Mucosa of gallbladder (tissue), 1 donor: ENCODE measurements around the gene PNKP. TPM values are rescaled to one million over a fixed set of nuclear protein-coding genes. Genes with fewer than 3 reads are reported as not detected.

Experiments used
- DNase-seq: peaks from one replicate; pipeline ENCODE4 v3.0.0-alpha.2; 2020; ENCODE audit warnings: low spot score
- total RNA-seq: library from RNA; stranded (reverse); gene quantifications from one replicate; pipeline ENCODE4 v1.2.1, GENCODE V29; 2021
- donor health status: DM: no; HTN: no; CAD: no.

The PNKP gene
- total RNA-seq, 1 donor from 2014 or later = 103 TPM

DNA sequence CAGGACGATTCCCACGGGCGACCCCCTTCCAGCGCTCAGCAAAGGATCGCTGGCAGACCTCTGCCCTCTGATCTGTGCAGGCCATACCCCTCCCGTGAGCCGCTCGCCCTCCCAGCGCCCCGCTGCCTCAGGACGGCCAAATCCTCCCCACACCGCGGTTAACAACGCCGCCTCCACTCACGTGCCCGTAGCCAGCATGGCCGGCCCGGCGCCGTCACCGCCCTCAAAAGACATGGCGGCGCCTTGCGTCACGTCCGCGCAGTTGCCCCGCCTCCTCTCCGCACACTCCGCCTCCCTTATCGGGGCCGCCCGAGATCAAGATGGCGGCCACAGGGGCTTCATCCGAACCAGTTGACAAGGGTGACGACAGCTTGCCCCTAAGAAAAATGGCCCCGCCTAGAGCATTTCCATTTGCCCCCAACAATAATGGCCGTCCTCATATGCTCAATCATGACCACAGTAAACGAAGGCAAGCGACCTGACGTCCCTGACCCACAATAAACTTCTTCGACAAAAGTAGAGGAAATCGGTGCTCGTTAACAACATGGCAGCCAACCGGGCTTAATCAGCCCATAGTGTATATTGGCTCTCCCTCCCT lies 9.1 kb upstream of the PNKP start:
- peak; percentile 98 for DNase-seq

DNA sequence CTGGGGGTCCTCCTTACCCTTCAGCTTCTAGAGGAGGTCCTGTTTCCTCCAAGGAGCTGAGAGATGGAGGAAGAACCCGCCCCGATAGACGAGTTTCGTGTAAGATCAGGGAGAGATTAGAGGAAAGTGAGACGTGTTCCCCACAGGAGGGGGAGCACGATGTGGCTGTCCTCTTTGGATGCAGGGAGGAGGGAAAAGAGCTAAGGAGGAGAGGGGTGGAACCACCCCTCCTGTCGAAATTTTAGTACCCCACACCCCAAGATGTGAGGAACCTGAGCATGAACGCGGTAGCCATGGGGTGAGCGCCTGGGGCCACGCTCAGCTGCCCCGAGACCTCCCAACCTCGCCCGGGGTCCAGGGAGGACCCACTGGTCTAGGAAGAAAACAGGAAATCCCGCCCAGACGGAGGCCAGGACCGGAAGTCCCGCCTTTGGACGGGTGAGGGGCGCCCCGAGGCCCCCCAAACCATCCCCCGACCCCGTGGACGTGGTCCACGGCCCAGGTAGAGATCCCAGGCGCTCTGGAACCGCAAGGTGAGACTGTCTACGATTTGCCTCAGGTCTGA lies 8.6 kb upstream of the PNKP start:
- peak; percentile 53 for DNase-seq

DNA sequence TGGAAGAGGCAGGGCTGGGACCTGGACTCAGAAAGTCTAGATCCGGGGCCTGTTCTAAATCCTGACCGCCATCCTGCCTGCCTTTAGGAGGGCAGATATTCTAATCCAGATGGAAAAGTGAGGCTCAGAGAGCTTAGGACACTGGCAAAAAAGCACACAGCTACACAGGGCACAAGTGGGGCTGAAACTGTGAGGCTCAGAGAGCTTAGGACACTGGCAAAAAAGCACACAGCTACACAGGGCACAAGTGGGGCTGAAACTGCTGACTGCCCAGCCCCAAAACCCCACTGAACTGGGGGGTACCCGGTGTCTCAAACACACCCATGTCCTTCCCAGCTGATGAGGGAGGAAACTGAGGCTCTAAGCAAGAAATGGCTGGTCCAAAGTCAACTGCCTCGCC lies 7.8 kb upstream of the PNKP start:
- no peak for DNase-seq

DNA sequence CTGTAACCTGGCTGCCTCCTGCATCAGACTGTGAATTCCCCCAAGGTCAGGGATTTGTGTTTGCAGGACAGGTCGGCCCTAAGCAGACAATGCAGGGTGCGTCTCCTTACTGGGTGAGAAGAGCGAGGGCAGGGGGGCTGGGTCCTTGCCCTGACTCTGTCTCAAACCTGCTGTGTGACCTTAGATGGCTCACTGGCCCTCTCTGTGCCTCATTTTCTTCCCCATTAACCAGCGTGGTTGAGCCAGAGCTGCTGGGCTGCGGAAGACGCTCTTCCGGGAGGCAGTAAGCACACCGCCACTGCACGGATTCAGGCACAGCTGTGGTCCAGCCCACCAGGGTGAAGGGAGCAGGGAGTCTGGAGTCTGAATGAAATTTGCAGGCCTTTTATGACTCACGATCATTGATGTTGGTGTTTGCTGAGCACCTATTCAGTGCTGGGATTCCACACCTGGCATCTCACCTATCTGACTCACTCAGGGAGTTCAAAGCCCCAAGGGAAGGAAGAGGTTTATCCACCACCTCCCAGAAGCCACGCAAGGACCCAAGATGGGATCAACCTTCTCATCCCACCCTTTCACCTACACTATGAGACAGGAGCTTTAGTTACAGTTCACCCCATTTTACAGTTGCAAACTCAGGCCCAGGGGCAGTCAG lies 7.3 kb upstream of the PNKP start:
- no peak for DNase-seq

DNA sequence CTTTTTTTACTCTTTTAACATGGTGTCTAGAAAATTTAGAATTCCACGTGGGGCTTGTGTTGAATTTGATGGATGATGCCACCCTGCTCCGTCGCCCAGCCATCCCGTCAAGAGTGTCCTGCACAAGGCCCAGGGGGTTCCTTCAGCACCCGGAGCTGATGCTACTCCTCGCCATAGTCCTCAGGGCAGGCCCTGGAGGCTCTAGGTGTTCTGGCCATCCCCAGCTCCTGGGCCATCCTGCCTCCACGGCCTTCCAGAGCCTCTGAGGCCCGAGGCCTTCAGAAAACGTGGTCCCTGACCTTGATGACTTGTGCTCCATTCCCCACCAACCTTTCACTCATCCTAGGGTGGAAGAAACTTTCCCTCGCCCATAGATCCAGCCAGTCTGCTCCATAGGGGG lies 6.5 kb upstream of the PNKP start:
- no peak for DNase-seq

DNA sequence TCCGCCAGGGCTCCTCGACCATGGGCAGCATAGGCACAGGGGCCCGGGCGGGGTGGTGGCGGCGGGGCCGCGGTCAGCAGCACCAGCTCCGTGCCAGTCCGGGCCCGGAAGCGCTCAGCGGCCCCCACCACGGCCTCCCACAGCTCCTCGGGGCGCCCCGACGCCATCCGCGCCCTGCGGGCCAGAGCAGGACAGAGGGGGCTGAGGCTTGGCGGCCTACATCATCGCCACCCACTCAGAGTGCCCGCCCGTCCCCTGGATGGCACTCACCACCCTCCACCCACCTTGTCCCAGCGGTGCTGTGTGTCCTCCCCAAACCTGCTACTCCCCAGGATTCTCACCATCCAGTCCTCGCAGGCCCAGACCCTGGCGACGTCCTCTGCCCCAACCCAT lies 5.7 kb upstream of the PNKP start:
- DNase-seq = no peak

DNA sequence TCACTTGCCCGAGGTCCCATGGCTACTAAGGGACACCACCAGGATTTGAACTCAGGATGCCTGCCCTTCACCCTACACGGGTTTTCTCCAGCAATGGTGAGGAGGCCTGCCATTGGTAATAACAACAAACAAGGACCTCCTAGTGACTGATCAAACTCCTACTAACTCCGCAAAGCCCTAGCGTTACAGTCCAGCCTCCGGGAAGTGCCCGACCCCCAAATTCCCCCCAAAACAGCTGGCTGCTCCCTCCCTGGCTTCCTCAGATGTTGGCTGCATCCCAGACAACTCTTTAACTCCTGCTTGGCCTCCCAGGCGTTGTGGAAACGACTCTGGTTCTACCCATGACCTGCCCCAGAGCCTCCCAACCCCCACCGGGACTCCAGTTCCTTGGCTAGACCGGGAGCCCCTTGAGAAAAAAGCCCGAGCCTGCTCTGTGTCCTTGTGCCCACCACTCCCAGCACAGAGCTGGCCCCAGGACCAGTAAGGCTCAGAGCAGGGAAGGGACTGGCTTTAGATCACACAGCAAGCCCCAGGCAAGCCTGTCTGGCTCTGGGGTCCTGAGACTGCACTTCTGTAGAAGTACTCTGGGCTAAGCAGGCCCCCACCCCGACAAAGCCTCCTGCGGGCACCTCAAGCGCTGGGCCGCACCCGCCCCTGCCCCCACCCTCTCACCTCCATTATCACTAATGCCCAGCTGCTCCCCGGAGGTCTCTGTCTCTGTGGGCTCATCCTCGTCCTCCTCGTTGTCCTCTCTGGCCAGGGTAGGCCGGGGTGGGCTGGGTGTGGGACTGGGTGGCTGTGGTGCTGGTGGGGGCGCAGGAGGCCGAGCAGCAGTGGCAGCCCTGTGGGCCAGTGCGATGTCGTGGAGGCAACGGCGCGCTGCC lies 5.1 kb upstream of the PNKP start:
- DNase-seq = no peak

DNA sequence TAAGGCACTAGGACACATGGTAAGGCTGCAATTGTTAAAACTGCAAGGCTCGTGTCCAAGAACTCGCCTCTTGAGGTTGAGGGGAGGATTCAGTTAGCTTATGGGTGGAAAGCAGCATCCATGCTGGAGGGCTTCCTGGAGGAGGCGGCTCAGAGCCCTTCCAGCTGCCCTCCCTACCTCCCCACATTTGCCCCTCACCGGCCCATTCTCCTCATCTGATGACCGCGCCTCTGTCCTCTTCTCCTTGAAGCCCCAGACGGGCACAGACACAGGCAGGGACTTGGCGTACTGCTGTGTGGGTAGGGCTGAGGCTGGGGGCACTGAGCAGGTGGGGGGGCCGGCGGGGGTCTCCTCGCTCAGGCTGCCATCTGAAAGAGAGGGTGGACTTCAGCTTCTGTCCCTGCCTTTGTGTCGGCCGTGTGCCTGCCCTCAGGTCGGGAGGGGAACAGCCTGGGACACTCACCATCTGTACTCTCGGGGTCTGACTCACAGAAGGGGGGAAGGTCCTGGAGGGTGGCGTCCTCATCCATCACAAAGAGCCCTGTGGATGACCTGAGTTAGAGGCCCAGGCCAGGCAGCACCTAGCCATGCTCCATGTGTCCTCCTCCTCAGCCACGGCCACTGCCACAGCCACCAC lies 4.1 kb upstream of the PNKP start:
- DNase-seq = no peak

DNA sequence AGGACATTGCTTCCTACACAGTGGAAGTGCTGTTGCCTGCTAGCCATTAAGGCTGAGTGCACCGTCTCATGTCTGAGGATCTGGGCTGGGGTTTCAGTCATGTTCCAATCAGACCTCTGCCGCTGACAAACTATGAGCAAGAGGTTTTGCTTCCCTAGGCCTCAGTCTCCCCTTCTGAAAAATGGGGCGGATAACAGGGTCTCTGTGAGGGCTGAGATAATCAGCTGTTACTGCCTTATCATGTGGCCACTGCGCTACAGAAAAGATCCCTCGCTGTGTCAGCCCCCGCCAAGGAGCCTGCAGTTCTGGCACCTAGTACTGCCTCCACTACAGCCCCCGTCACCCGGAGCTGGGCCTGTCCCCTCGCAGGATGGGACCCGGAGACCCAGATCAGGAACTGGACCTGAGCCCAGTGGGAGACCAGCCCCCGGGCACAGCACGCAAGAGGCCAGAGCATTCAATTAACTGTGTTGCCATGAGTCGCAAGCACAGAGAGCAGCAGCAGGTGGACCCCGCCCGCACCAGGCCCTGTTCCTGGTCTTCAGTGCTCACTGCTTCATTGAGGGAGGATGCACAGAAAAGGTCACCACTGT lies 3.0 kb upstream of the PNKP start:
- DNase-seq = no peak

DNA sequence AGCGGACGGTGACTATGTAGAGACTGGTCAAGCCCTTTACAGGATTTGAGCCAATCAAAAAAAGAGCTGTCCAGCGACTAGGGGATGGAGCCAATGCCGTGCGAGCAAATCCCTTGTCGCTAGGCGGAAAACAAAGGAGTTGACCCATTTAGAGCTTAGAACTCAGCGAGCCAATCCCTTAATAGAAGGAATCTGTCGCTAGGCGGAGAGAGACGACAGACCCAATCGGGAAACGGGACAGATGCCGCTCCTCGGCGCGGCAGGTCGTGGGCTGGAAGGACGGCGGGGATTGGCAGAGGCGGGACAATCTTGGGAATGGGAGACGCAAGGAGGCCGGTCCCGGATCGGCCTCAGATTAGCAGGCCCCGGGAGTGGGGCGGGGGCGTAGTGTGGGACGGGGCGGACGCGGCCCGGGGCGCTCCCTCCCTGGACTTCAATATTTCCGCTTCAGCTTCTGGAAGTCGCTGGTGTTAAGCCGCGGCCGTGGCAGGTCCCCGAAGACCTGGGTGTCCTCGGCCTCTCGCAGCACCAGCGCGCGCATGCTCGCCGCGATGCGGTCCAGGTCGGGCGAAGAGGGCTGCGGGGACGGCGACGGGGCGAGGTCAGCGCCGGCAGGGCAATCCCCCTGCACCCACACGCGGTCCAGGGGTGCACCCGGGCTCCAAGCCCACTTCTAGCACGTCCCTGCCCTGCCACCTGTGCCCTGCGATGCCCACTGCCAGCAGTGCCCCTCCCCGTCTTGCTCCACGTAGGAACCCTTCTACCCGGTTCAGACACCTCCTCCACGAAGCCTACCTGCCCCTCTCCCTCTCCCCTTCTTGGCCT lies 2.3 kb upstream of the PNKP start:
- peak; percentile 99 for DNase-seq

DNA sequence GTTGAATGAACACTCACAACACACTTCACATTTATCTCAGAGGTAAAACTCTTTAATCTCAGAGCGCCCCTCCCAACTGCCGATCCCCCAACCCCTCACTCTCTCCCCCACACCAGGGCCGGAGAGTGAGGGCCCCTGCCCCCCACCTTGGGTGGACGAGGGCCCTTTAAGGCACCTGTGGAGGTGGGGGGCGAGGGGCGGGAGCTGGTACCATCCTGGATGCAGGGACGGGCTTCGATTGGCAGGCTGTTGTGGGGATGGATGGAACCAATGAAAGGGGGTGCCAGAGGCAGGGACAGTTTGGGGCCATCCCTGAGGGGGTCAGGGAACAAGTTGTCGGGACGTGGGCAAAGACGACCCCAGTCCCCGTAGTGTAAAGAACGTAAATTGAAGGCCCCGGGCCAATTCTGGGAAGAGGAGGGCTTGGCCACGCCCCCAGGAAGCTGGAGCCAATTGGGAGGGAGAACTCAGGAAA lies 1.7 kb upstream of the PNKP start:
- DNase-seq = no peak

DNA sequence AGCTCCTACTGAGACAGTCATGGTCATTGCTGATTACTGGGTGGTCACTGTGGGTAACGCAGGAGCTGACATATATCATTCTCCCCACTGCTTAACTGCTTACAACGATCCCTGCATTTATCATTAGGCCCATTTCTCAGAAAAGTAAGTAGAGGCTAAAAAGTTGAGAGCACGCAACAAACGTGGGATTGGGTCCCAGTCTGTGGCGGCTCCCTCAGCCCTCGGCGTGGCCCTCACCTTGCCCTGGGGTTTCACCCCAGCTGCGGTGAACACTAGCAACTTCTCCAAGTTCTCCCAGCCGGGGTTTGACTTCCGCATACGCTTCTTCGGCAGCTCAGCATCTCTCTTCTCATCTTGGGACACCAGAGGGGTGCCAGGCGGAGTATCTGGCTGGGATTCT lies 2.5 kb downstream of the PNKP start:
- DNase-seq = no peak

DNA sequence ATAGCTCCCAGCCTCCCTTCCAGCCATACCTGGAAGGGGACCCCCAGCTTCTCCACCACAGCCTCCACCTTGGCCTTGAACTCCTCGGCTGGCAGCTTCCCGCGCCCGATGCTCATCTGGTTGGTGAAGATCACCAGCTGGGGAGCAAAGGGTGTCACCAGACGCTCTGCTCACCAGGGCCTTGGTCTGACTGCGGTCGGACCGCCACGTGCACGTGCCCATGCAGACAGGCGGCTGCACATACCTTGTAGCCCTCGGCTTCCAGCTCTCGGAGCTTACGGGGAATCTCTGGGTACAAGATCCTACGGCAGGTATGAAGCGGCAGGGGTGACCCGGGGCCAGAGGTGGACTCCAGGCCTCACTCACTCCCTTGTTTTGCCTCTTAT lies 3.4 kb downstream of the PNKP start:
- no peak for DNase-seq

DNA sequence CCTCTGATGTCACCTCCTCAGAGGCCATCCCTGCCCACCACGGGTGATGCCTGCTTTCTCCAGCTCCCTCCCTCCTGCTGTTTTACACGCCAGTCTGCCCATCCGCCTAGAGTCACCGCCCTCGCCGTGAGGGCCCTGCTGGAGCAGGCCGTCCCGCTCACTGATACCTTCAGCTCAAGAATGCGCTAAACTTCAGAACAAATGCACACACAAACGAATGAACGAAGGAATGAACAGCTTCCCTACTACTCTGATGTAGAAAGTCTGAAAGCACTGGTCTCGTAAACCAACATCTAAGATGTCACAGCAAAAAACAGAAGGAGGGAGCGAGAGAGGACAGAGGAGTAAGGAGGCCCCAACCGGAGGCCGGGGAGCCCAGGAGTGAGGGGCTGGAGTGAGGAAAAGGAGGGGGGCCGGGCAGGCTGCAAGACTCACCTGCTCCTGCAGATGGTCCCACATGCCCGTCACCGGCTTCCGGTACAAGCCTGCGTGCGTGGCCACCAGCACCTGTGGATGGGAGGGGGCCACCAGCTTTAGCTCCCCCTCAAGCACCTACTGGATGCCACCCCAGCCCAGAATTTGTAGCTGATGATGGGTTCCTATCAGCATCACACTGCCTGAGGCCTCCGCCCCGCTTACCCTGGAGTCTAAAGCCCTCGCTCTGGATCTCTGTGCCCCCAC lies 4.0 kb downstream of the PNKP start:
- DNase-seq = no peak

DNA sequence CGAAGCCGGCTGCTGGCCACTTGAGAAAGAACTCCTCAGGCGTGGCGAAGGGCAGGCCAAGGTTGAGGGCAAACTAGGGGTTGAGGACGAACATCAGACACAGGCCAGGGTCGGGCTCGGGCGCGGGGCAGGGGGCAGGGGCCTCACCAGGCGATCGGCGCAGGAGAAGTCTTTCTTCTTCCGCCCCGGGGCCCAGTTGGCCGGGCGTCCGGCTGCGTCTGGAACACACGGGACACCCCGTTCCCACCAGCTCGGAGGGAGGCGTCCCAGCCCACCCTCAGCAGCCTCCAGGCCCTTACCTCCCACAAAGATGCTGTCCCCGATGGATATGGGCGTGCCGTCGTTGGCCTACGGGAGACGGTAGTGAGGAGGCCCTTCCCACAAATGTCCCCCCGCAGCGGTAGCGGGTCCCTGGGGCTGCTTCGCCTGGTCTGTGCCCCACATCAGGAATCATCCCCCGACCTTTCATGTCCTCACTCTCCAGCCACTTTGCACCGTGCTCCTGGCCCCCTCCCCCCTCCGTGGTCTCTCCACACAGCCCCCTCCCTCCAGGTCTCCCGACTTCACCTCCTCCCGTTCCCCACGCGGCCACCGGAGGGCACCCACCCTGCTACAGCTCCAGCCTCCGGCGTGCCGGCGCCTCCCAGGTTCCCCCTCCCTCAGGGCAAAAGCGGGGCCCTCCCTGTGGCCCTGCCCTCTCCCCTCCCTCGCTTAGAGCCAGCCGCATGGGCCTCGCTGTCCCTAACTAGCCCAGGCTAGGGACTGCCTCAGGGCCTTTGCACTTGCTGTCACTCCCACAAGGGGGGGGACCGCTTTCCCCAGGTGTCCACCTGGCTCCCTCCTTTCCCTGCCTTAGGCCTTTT lies 4.8 kb downstream of the PNKP start:
- DNase-seq = no peak

DNA sequence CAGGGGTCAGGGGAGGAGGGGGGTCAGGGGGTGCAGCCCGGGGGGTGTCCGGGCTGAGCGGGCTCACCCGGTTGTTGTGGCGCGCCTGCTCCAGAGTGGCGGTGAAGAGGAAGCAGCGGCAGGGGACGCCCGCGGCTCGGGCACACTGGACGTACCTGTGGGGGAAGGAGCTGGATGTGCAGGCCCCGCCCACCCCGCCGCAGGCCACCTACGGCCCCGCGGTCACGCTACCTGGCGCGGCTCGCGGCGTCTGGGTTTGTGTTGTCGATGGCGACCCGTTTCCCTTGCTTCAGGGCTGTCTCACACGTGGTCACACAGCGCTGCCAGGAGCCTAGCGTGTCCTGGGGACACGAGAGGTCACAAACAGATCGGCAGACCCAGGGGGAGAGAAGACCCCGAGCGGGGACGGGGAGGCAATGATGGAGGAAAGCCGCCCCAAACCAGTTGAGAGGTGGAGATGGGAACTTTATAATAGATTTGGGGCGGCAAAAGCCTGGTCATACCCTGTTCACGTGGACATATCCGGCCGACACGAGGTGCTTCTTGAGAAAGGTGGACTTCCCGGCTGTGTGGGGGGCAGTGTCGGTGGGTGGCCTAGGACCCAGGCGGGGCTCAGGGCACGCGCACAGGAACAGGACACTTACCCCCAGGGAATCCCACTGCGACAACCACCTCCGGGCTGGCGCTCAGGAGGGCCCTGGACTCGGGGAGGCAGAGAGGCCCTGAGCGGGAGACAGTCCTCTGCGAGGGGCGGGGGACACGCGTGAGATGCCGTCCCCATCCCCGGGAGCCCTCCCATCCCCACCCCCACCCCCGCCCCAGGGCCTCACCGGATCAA lies 5.6 kb downstream of the PNKP start:
- DNase-seq = no peak

DNA sequence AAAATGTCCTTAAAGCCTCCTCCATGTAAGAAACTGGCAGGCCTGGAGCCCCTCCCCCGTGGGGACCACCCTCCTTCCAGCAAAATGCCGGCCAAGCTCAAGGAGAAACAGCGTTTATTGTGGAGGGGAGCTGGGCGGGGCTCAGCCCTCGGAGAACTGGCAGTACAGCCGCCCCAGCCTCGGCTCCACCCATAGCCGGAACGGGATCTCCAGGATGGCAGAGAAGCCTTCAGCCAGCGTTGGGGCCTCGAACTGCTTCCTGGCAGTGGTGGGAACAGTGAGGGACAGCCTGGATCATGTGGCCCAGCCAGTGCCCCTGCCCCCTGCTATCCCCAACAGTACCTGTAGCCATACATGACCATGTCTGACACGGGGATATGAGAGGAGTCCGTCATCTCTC lies 6.3 kb downstream of the PNKP start:
- DNase-seq = no peak
